Eye (tissue), 1 donor: ENCODE results near the gene CTNNA1.
"Not testable (repeated sequence)": the region's sequence is repeated elsewhere in the genome, so short reads cannot be mapped to it uniquely, and the experiment has no call there.

ENCODE experiments used
- DNase-seq: peaks from one replicate; pipeline ENCODE4 v3.0.0-alpha.2; 2015

Gene CTNNA1

DNA sequence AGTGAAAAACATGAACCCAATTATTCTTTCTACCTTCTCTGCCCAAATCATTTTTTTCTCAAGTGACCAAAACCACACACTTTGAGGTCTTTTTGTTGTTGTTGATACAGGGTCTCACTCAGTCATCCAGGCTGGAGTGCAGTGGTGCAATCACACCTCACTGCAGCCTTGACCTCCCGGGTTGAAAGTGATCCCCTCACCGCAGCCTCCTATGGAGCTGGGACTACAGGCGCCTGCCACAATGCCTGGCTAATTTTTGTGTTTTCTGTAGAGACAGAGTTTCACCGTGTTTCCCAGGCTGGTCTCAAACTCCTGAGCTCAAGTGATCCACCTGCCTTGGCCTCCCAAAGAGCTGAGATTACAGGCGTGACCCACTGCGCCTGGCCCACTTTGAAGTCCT, 8.4 kb downstream of the CTNNA1 start:
- DNase-seq = not testable (repeated sequence)

DNA sequence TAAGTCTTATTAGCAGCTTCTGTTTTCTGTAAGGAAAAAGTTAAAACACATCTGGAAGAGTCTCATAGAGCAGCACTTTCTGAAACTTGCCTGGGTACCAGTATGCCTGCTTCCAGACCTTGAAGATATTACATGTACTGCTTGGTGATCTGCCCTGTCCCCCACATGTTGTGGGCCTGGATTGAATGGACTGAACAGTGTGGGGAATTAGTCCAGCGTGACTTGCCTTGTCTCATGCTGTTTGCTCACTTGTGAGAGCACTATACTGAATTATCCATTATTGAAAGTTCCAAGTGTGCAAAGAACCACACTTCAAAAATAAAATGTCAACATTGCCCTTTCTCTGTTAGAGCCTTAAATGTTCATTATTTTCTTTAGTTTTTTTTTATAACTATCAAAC, 8.9 kb downstream of the CTNNA1 start:
- no peak for DNase-seq

DNA sequence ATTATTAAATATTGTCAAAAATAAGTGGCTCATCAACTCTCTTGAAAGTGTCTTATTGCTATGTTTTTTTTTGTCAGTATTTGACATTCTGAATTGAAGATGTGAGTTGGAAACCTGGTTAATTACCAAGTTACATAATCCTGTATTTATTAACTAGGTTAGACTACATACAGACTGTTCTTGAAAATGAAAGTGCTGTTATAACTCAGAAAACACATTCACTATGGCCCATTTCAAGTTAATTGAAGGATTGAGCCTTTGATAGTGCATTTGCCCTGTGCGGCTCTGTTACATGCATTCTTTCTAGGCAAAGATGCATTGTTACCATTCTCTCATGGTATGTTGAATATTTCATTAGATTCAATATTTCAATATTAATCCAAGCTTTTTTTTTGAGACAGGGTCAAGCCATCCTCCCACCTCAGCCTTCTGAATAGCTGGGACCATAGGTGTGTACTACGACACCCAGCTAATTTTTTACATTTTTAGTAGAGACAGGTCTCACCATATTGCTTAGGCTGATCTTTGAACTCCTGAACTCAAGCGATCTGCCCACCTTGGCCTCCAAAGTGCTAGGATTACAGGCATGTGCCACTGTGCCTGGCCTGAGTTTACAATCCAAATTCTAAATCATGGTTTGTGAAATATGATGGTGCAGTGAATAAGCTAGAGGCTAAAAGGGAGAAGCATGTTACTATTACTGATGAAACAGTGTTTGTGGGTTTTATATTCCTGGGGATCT, 10.0 kb downstream of the CTNNA1 start:
- DNase-seq = no peak

DNA sequence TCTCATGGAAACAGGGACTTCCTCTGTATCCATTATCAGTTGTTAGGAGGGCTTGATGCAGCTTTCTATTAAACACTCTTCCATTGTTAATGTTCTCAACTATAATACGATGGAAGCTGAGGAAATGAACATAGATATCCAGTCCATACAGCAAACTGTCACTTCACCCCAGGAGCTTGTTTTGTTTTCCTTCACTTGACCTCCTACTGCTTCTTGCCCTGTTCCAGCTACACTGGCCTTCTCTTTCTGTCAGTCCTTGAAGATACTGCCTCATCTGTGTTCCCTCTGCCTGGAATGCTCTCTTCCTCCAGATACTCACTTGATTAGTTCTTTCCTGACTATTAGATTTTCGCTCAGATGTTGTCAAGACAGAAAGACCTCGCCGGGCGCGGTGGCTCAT, 17.1 kb downstream of the CTNNA1 start:
- DNase-seq = no peak

DNA sequence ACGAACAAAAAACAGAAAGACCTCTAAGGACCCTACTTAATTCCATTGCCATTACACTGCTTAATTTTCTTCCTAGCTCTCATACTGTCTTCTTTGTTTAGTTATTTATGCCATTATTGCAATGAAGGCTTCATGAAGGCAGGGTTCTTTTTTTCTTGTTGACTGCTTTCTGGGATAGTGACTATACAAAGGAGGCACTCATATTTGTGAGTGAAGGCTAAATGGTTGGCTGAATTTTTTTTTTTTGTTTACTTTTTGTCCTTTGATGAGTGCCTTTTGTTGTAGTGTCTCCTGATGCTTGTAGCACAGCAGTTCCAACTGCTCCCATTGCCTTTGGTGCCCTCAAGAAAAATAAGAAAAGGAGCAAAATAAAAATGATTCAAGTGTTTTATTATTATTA, 17.8 kb downstream of the CTNNA1 start:
- DNase-seq = no peak

DNA sequence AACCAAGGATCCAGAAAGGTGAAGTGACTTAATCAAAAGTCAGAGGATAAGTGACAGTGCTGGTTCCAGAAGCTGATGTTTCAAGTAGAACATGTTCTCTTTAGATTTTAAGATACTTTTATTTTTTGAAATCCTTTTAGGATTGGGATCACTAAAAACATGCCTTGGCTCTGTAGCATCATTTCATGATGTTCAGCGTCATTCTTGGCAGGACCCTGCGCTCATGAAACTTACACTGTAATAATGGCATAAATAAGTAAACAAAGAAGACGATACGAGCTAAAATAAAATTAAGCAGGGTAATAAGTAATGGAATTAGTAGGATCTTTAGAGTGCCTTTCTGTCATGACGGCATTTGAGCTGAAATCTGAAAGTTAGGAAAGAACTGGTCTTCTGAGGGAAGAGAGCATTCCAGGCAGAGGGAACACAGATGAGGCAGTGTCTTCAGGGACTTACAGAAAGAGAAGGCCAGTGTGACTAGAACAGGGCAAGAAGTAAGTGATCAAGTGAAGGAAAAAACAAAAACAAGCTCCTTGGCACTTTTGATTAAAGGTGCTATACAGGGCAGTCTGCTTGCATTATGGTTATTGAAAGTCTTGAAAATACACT, 19.9 kb downstream of the CTNNA1 start:
- DNase-seq = no peak

DNA sequence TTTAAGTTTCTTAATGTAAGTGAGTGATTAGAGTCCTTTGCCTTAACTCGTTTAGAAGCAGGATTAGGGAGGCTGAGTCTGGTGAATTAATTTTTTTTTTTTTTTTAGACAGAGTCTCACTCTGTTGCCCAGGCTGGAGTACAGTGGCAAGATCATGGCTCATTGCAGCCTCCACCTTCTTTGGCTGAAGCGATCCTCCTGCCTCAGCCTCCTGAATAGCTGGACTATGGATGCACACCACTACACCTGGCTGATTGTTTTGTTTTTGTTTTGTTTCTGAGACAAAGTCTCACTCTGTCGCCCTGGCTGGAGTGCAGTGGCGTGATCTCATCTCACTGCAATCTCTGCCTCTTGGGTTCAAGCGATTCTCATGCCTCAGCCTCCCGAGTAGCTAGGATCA, 20.4 kb downstream of the CTNNA1 start:
- DNase-seq = not testable (repeated sequence)

DNA sequence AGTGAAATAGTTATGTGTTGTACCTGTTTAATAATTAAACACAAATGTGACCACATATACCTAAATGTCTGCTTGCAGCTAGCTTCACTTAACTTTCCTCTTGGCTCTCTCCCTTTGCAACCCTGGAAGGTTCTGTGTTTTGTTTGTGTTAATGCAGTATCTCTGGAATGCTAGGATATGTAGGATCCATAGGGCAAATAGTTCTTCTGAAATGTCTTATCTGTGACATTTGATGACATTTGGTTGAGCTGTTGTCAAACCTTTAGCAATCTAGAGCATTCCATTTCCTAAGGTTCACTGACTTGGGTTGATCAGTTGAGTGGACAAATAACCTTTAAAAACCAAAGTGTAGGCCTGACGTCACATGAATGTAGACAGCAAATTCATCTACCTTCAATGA, 21.8 kb downstream of the CTNNA1 start:
- DNase-seq = no peak

DNA sequence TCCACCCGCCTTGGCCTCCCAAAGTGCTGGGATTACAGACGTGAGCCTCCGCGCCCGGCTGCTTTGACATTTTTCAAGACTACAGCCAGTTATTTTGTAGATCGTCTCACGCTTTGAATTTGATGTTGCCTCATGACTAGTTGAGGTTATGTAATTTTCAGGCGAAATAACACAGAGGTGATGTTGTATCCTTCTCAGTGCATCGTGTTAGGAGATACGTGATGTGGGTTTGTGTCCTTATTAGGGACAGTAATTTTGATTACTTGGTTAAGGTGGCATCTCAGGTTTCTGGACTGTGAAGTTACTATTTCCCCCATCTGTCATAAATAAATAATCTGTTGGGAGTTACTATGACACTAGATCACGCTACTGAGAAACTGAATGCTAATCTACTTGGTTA, 25.0 kb downstream of the CTNNA1 start:
- no peak for DNase-seq

DNA sequence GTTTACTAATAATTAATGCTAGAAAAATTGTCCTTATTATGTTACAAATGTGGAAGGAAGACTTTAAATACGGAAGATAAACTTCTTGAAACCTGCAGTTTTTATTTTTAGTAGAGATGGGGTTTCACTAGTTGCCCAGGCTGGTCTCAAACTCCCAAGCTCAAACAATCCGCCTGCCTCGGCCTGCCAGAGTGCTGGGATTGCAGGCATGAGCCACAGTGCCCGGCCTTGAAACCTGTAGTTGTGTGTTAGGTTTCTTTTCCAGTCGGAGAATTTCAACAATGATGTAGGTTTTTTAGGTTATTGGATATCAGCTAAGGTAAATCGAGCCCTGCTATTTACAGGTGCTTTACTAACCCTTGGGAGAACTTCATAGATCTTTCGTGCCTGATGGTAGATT, 30.8 kb downstream of the CTNNA1 start:
- no peak for DNase-seq

DNA sequence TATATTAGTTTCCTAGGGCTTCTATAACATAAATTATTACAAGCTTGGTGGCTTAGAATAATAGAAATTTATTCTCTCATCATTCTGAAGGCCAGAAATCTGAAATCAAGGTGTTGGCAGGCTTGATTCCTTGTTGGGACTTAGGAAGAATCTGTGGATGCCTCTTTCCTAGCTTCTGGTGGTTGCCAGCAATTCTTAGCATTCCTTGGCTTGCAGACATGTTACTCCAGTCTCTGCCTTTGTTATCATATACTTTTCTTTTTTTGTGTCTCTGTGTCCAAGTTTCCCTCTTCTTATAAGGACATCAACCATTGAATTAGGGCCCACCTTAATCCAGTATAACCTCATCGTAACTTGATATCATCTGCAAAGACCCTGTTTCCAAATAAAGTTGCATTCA, 31.4 kb downstream of the CTNNA1 start:
- no peak for DNase-seq

DNA sequence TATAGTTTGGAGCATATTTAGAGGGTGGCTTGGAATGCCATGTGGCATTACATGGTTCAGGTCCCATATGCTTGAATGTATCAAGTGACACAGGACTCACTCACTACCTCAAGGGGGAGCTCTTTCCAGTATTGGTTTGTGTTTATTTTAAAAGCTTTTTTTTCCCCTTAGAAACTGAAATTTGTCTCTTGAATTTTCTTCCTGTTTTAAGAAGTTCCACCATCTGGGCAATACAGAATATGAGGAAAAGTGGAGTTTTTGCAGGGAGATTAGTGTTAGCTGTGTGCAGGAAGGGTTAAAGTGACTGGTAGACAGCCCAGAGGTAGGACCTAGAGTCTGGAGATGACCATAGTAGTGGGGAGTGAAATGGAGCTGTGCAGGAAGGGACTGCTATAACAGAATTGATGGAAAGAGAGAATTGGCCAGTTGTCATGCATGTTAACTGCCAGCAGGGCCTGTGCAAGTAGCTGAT, 36.6 kb downstream of the CTNNA1 start:
- peak; percentile 59 for DNase-seq

DNA sequence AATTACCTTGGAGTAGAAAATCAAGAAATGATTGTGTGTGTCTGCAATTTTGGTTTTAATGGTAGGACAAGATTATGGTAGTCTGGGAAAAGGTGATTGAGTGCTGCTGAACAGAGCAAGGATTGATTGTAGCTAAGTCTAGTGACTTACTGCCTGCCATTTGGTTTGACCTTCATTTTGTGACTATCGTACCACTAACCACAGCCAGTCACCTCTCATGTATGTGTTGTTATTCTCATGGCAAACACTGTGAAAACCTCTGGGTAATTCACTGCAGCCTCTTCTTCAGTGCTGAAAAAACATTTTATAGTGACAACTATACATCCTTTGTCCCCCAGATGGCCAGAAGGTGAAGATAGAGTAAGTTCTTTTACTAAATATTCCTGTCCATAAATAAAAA, 37.5 kb downstream of the CTNNA1 start:
- DNase-seq = no peak

DNA sequence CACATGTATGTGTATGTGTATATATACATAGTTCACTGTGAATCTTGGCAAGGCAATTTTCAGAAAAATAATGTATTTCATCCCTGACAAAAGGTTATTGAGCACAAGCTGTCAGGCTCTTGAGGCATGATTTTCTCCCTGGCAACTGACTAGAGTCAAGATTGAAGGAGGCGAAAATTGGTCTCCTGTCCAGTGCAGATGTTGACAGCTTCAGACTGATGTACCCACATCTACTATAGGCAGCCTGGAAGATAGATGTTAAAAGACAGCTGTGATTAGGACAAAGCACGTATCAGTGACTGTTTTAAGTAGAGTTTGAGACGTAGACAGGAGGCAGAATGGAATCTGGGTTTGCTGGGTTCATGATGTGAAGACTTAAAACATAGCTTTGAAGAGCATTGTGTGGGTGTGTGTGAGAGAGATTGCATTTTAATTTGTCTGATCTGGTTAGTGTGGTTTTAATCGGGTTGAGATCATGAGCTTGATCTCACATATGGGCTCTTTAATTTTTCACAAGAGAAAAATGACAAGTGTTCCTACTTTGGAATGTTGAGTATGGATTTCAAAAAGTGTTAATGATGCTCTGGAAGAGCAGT, 39.1 kb downstream of the CTNNA1 start:
- peak; percentile 49 for DNase-seq

DNA sequence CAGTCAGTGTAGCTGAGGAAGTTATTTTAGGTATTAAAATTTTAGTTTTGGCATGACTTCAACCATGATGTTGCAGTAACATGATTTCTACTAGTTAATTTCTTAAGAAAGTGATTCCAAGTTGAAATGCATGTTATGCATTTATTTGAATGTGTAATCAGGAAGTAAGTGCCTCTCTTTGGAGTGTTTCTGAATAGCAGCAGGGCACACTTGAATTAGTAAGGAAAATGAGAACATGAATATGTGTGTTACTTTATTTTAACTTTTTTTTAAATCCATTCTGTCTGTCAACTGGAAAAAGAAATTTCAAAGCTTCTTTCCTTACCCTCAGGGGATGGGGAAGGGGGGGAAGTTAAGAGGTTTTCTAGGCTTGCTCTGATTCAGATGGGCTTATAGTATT, 40.4 kb downstream of the CTNNA1 start:
- DNase-seq = no peak

DNA sequence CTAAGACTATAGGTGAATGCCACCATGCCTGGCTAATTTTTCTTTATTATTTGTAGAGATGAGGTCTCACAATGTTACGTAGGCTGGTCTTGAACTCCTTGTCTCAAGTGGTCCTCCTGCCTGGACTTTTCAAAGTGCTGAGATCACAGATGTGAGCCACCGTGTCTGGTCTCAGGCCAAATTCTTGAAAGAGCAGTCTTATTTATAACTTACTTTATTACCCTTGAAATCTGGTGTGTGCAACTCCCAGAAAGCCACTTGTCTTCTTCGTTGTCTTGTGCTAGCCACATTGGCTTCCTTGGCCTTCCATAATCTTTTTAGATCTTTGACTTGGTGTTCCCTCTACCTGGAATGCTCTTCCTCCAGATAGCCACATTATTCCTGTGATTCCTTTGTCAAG, 50.1 kb downstream of the CTNNA1 start:
- DNase-seq = no peak

DNA sequence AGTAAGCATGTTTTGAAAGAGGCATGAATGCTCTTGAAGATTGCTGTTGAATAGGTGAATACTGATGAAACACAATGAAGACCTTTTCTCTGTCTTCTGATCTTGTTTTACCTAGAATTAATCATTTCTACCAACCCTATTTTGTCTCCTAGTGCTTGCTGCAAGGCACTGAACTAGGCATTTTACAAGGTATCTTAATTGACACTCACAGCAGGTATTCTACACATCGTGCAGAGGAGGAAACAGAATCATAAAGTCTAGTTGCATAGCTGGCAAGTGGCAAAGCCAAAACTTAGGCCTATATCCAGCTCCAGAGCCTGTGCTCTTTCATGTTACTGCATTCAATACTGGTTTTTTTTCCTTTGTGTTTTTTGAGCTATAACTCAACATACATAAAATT, 50.7 kb downstream of the CTNNA1 start:
- no peak for DNase-seq

DNA sequence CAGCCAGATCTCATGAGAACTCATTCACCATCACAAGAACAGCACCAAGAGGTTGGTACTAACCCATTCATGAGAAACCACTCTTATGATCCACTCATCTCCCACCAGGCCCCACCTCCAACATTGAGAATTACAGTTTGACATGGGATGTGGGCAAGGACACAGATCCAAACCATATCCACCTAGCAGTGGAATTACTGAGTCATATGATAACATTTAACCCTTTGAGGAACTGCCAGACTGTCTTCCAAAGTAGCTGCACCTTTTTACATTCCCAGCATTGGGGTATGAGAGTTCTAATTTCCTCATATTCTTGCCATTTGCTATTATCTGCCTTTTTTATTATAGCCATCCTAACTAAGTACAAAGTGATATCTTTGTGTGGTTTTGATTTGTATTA, 51.9 kb downstream of the CTNNA1 start:
- no peak for DNase-seq

DNA sequence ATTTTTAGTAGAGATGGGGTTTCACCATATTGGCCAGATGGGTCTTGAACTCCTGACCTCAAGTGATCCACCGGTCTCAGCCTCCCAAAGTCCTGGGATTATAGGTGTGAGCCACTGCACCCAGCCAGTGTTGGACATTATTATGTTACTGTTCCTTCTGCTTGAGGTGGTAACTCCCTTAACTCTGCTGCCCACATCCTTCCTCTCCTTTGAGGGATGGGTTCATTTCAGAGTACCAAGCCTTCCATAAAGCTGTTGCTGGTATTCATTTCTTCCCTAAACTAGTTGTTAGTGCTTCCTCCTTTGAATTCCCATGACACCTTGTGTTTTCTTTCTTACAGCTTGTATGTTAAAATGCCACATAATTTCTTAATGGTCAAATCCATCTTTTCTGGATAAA, 54.0 kb downstream of the CTNNA1 start:
- DNase-seq = no peak

DNA sequence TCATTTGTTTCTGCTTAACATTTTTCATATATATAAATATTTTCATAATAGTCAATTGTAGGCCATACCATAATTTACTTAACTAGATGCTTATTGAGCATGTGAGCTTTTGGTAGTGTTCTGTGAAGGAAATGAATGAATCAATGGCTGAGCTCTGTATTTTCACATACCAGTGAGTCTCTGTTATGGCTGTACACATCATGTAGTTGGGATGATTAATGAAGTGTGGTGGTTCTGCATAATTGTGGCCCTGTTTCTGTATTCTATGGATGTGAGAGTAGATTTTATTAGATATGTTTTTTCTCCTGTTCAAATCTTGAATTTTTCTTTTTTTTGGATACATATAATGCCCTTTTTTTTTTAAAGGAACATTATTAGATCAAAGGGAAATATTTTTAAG, 56.2 kb downstream of the CTNNA1 start:
- no peak for DNase-seq

DNA sequence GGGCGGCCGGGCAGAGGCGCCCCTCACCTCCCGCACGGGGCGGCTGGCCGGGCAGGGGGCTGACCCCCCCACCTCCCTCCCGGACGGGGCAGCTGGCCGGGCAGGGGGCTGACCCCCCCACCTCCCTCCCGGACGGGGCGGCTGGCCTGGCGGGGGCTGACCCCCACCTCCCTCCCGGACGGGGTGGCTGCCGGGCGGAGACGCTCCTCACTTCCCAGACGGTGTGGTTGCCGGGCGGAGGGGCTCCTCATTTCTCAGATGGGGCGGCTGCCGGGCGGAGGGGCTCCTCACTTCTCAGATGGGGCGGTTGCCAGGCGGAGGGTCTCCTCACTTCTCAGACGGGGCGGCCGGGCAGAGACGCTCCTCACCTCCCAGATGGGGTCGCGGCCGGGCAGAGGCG, 57.6 kb downstream of the CTNNA1 start:
- DNase-seq = not testable (repeated sequence)

DNA sequence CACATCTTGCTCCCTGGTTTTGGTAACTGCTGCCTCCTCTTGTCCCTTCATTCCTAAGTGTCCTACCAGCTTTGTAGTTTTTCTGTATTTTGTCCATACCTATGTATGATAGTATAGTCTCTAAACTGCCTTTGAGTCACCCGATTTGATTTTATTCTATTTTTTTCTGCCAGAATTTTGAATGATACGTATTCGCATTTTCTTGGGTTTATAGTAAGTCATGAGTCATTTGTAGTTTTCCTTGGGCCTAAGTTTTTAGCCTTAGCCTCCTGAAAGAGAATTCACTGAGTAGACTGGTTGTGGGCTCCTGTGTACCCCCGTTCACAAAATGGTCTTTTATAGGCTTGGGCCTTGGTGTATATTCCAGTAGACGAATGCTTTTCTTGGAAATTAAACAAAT, 62.3 kb downstream of the CTNNA1 start:
- no peak for DNase-seq

DNA sequence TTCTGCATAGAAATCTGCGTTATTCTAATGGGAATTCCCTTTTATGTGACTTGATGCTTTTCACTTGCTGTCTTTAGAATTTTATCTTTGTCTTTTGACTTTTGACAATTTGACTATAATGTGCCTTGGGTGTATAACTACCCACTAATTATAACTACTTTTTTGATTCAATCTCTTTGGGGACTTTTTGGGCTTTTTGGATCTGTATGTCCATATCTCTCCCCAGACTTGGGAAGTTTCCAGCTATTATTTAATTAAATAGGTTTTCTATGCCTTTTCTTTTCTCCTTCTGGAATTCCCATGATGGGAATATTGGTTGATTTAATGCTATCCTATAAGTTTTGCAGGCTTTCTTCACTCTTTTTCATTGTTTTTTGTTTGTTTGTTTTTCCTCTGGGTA, 64.0 kb downstream of the CTNNA1 start:
- no peak for DNase-seq

DNA sequence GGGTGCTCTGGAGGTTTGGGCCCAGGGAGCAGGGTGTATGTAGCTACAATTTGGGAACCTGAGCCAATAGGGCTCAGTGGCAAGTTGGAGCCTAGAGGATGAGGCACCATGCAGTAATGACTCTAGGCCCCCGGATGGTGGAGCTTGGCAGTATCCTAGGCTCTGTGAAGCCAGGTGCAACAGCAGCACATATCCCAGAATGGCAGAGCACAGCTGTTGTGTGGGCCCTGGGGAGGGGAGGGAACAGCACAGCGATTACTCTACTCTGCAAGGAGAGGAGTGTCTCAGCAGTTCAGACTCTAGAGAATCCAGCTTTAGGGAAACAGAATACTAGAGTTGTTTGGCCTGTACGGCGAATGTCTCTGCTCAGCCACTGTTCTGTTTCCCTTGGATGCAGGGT, 65.9 kb downstream of the CTNNA1 start:
- peak; percentile 49 for DNase-seq

DNA sequence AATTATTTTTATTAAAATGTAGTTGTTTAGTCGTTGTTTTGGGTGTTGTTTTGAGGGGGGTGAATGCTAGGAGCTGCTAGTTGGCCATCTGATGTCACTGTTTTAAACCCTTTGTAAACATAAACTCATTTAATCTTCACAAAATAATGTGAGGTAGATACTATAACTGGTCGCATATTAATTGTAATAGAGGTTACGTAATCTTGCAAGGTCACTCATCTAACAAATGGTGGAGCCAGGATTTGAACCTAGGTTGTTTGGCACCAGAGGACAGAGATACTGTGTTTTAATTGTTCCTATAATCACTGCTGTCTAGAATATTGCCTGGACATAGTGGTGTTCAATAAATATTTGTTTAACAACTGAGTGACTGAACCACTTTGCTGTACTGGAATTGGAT, 67.5 kb downstream of the CTNNA1 start:
- no peak for DNase-seq
